HUES64 (cell line): ENCODE data around the gene FAHD1.
"Not testable (repeated sequence)": the region's sequence is repeated elsewhere in the genome, so short reads cannot be mapped to it uniquely, and the experiment has no call there.

Source experiments
- H3K27ac ChIP-seq: 2 replicates; pipeline ENCODE4 v1.7.0; 2013; ENCODE audit warnings: low read depth, low read length, inconsistent platforms
- H3K27me3 ChIP-seq: 2 replicates; pipeline ENCODE4 v1.6.1; 2013; ENCODE audit warnings: mild to moderate bottlenecking, low read length; ENCODE audit not compliant: insufficient read depth
- H3K36me3 ChIP-seq: 2 replicates; pipeline ENCODE4 v1.6.1; 2013; ENCODE audit warnings: mild to moderate bottlenecking, low read length; ENCODE audit not compliant: insufficient read depth
- H3K4me1 ChIP-seq: 2 replicates; pipeline ENCODE4 v1.6.1; 2013; ENCODE audit warnings: mild to moderate bottlenecking, low read length, moderate library complexity; ENCODE audit not compliant: insufficient read depth
- H3K4me3 ChIP-seq: 2 replicates; pipeline ENCODE4 v1.5.1; 2013; ENCODE audit warnings: mild to moderate bottlenecking, low read length, moderate library complexity
- H3K9ac ChIP-seq: 2 replicates; pipeline ENCODE4 v1.6.1; 2013; ENCODE audit warnings: mild to moderate bottlenecking, low read depth, low read length
- H3K9me3 ChIP-seq: 2 replicates; pipeline ENCODE4 v1.6.1; 2013; ENCODE audit warnings: low read depth, low read length; ENCODE audit not compliant: insufficient read depth
- whole genome bisulfite sequencing: fragments of 150-250, 120-280 bp; methylation state at CpG from one replicate; pipeline ENCODE4 v1.1.7; 2013; ENCODE audit warnings: missing lambda C conversion rate; 5-methylcytosine and 5-hydroxymethylcytosine counted together

The FAHD1 gene

GRCh38 chr16:1790611-1791255 lies 36.3 kb upstream of the FAHD1 start:
- H3K9ac ChIP-seq = no peak overlapping the region
- no peaks in the 10 kb centered on the region for H3K9me3 ChIP-seq
- no peaks in the 10 kb centered on the region for H3K27me3 ChIP-seq
- no peak overlapping the region for H3K4me3 ChIP-seq
- 97% methylated on average over 44 of the region's 44 CpGs for WGBS
- peaks cover 26% of the 10 kb centered on the region for H3K36me3 ChIP-seq
- H3K4me1 ChIP-seq = no peaks in the 10 kb centered on the region
- no peak overlapping the region for H3K27ac ChIP-seq

GRCh38 chr16:1791256-1791942 lies 35.6 kb upstream of the FAHD1 start:
- no peak overlapping the region for H3K4me3 ChIP-seq
- H3K27me3 ChIP-seq = no peaks in the 10 kb centered on the region
- H3K4me1 ChIP-seq = no peaks in the 10 kb centered on the region
- no peaks in the 10 kb centered on the region for H3K9me3 ChIP-seq
- H3K27ac ChIP-seq = no peak overlapping the region
- peaks cover 21% of the 10 kb centered on the region for H3K36me3 ChIP-seq
- 94% methylated on average over 53 of the region's 53 CpGs for WGBS
- H3K9ac ChIP-seq = no peak overlapping the region

- peaks cover 16% of the 10 kb centered on the region for H3K36me3 ChIP-seq
- no peak overlapping the region for H3K27ac ChIP-seq
- no peaks in the 10 kb centered on the region for H3K27me3 ChIP-seq
- 93% methylated on average over 59 of the region's 59 CpGs for WGBS
- peaks cover 2% of the 10 kb centered on the region; the same call in 1 of the 2 replicates for H3K9me3 ChIP-seq
- H3K4me1 ChIP-seq = no peaks in the 10 kb centered on the region
- no peak overlapping the region for H3K4me3 ChIP-seq
- H3K9ac ChIP-seq = no peak overlapping the region
These were observed 34.8 kb upstream of the FAHD1 start for GRCh38 chr16:1791943-1792812.

- Histone ChIP-seq H3K36me3 (peaks cover 11% of the 10 kb centered on the region), H3K9me3 (peaks cover 9% of the 10 kb centered on the region), H3K27me3 (no peaks in the 10 kb centered on the region), H3K4me1 (no peaks in the 10 kb centered on the region), H3K9ac (no peak overlapping the region), H3K27ac (no peak overlapping the region), H3K4me3 (no peak overlapping the region)
- 96% methylated on average over 33 of the region's 33 CpGs for WGBS
These were observed 34.0 kb upstream of the FAHD1 start for GRCh38 chr16:1792836-1793577.

GRCh38 chr16:1793578-1794220 lies 33.3 kb upstream of the FAHD1 start, which contains the start of gene IGFALS:
TSS of gene IGFALS (minus strand) at chr16:1793705. CDS start at chr16:1793652, 53 bp downstream.
- Histone ChIP-seq H3K9me3 (peaks cover 16% of the 10 kb centered on the region), H3K36me3 (peaks cover 5% of the 10 kb centered on the region), H3K9ac (no peak within 1 kb of the TSS), H3K27me3 (no peaks in the 10 kb centered on the region), H3K4me1 (no peaks in the 10 kb centered on the region), H3K4me3 (no peak within 1 kb of the TSS), H3K27ac (no peak within 1 kb of the TSS)
- WGBS = 90% methylated on average over 28 of the region's 28 CpGs

- no peaks in the 10 kb centered on the region for H3K36me3 ChIP-seq
- H3K9ac ChIP-seq = no peak overlapping the region
- WGBS = 85% methylated on average over 18 of the region's 18 CpGs
These were observed 32.7 kb upstream of the FAHD1 start for GRCh38 chr16:1794221-1794871.

GRCh38 chr16:1794908-1795666 lies 31.9 kb upstream of the FAHD1 start:
- Histone ChIP-seq H3K27ac (no peak overlapping the region), H3K4me1 (no peaks in the 10 kb centered on the region), H3K4me3 (no peak overlapping the region), H3K9ac (no peak overlapping the region), H3K27me3 (no peaks in the 10 kb centered on the region), H3K9me3 (peaks cover 21% of the 10 kb centered on the region), H3K36me3 (no peaks in the 10 kb centered on the region)
- WGBS = 92% methylated on average over 32 of the region's 32 CpGs

More at GRCh38 chr16:1794221-1794871, 32.7 kb upstream of the FAHD1 start:
- Histone ChIP-seq H3K4me3 (no peak overlapping the region), H3K27me3 (no peaks in the 10 kb centered on the region), H3K4me1 (no peaks in the 10 kb centered on the region), H3K9me3 (peaks cover 19% of the 10 kb centered on the region), H3K27ac (no peak overlapping the region)

GRCh38 chr16:1799263-1799662 lies 27.7 kb upstream of the FAHD1 start:
- not testable (repeated sequence) for H3K27me3 ChIP-seq, H3K36me3 ChIP-seq, H3K9ac ChIP-seq, H3K27ac ChIP-seq, H3K4me1 ChIP-seq, H3K4me3 ChIP-seq
- H3K9me3 ChIP-seq = peaks cover 29% of the 10 kb centered on the region
- WGBS = 79% methylated on average over 4 of the region's 5 CpGs

- Histone ChIP-seq H3K36me3 (0 out of 2 replicates have a peak, but pooled peaks cover 3% of the 10 kb centered on the region), H3K9me3 (peaks cover 29% of the 10 kb centered on the region), H3K4me3 (no peak overlapping the region), H3K27me3 (no peaks in the 10 kb centered on the region), H3K4me1 (no peaks in the 10 kb centered on the region), H3K27ac (no peak overlapping the region), H3K9ac (no peak overlapping the region)
- 83% methylated on average over 10 of the region's 10 CpGs for WGBS
These were observed 26.3 kb upstream of the FAHD1 start for GRCh38 chr16:1800701-1801100.
